Ascending aorta (tissue), 2 donors: ENCODE measurements around the gene MVB12B. TPM values are rescaled to one million over a fixed set of nuclear protein-coding genes. Genes with fewer than 3 reads are reported as not detected.

Source experiments
- DNase-seq, 2 donors: peaks; one replicate each; pipeline ENCODE4 v3.0.0-alpha.2; 2019; ENCODE audit warnings: low spot score in 2 of 2
- H3K27ac ChIP-seq, 2 donors: fragments of 200-600 bp; sonication (generic); one replicate each; pipeline ENCODE4 v1.5.1; 2016 to 2017; ENCODE audit warnings: mild to moderate bottlenecking in 1 of 2
- H3K27me3 ChIP-seq: fragments of 200-600 bp; sonication (generic); one replicate; pipeline ENCODE4 v1.5.1; 2017
- H3K36me3 ChIP-seq, 2 donors: fragments of 200-600 bp; sonication (generic); one replicate each; pipeline ENCODE4 v1.5.1; 2016
- H3K4me1 ChIP-seq, 2 donors: fragments of 200-600 bp; sonication (generic); one replicate each; pipeline ENCODE4 v1.5.1; 2016 to 2017; ENCODE audit warnings: mild to moderate bottlenecking in 1 of 2
- H3K4me3 ChIP-seq, 2 donors: fragments of 200-600 bp; sonication (generic); one replicate each; pipeline ENCODE4 v1.5.1; 2016 to 2017; ENCODE audit warnings: mild to moderate bottlenecking in 1 of 2
- H3K9me3 ChIP-seq, 2 donors: fragments of 200-600 bp; sonication (generic); one replicate each; pipeline ENCODE4 v1.5.1; 2016
- CTCF ChIP-seq, 3 experiments: fragments of 200-600 bp in 2 of 3; fragments of 450-650 bp in 1 of 3; sonication (generic) in 2 of 3; IDR thresholded peaks; one replicate each; pipeline ENCODE4 v1.5.1; 2016 to 2019; ENCODE audit warnings: antibody characterized with exemption in 3 of 3, mild to moderate bottlenecking in 1 of 3, moderate library complexity in 1 of 3
- intact Hi-C: fragments of 100-400 bp; cut with DNase I; formaldehyde crosslinking; loops from one replicate; pipeline ENCODE4 v1.15.1; 2023
- total RNA-seq: library from RNA; depleted of rRNA; stranded (reverse); fragments of >200 nt; gene quantifications from one replicate; pipeline ENCODE4 v1.1.0, GENCODE V29; 2016

Gene MVB12B
- total RNA-seq, 1 donor from 2014 or later: 9.4 TPM

GRCh38 chr9:126428534-126429175 lies 102.0 kb downstream of the MVB12B start:
- H3K27ac ChIP-seq: no peak overlapping the region
- no peaks in the 10 kb centered on the region for H3K4me1 ChIP-seq
- TF ChIP-seq CTCF (IDR thresholded peaks at IDR 0.05): no peak
- no peaks in the 10 kb centered on the region for H3K9me3 ChIP-seq
- H3K4me3 ChIP-seq: no peak overlapping the region
- no peaks in the 10 kb centered on the region for H3K27me3 ChIP-seq
- intact Hi-C loops: no loop called here
- no peak for DNase-seq
- peaks cover 0 to 13% of the 10 kb centered on the region in 2 donors for H3K36me3 ChIP-seq

GRCh38 chr9:126429190-126429589 lies 102.6 kb downstream of the MVB12B start:
- DNase-seq: no peak
- no peak for TF ChIP-seq CTCF (IDR thresholded peaks at IDR 0.05)
- H3K27me3 ChIP-seq: no peaks in the 10 kb centered on the region
- H3K4me1 ChIP-seq: no peaks in the 10 kb centered on the region
- H3K4me3 ChIP-seq: no peak overlapping the region
- H3K9me3 ChIP-seq: no peaks in the 10 kb centered on the region
- intact Hi-C loops: no loop called here
- no peak overlapping the region for H3K27ac ChIP-seq
- H3K36me3 ChIP-seq: peaks cover 0 to 9% of the 10 kb centered on the region in 2 donors

GRCh38 chr9:126430124-126430523 lies 103.5 kb downstream of the MVB12B start:
- H3K4me1 ChIP-seq: no peaks in the 10 kb centered on the region
- DNase-seq: no peak
- H3K36me3 ChIP-seq: peaks cover 0 to 5% of the 10 kb centered on the region in 2 donors
- intact Hi-C loops: no loop called here
- H3K27me3 ChIP-seq: no peaks in the 10 kb centered on the region
- no peak overlapping the region for H3K4me3 ChIP-seq
- no peak overlapping the region for H3K27ac ChIP-seq
- TF ChIP-seq CTCF (IDR thresholded peaks at IDR 0.05): no peak
- no peaks in the 10 kb centered on the region for H3K9me3 ChIP-seq

GRCh38 chr9:126431077-126431742 lies 104.6 kb downstream of the MVB12B start:
- no peaks in the 10 kb centered on the region for H3K27me3 ChIP-seq
- no peaks in the 10 kb centered on the region for H3K36me3 ChIP-seq
- no peak for TF ChIP-seq CTCF (IDR thresholded peaks at IDR 0.05)
- H3K9me3 ChIP-seq: no peaks in the 10 kb centered on the region
- H3K27ac ChIP-seq: no peak overlapping the region
- H3K4me1 ChIP-seq: no peaks in the 10 kb centered on the region
- intact Hi-C loops: no loop called here
- no peak overlapping the region for H3K4me3 ChIP-seq
- DNase-seq: no peak

GRCh38 chr9:126432659-126433058 lies 106.0 kb downstream of the MVB12B start:
- H3K27me3 ChIP-seq: no peaks in the 10 kb centered on the region
- peak in 1 of 2 donors; percentile 28 for DNase-seq
- TF ChIP-seq CTCF (IDR thresholded peaks at IDR 0.05): no peak
- intact Hi-C loops: no loop called here
- no peak overlapping the region for H3K4me3 ChIP-seq
- no peaks in the 10 kb centered on the region for H3K36me3 ChIP-seq
- H3K27ac ChIP-seq: no peak overlapping the region
- no peaks in the 10 kb centered on the region for H3K9me3 ChIP-seq
- H3K4me1 ChIP-seq: no peaks in the 10 kb centered on the region
